ENCODE data around the gene RRP8.

The RRP8 gene

GRCh38 chr11:6598555-6598954 is 4.9 kb downstream of the RRP8 start:
- no peak for TF ChIP-seq CTCF (IDR thresholded peaks at IDR 0.05; ENCODE audit: control extremely low read depth, extremely low read depth, low read depth, missing control alignments)
- no peak for DNase-seq (ENCODE audit: extremely low spot score)
- ChIA-PET CTCF (interaction anchor here (0.7 to 1.6 kb wide), 7 partner anchors 14 to 214 kb away, joined by 3 to 6 read pairs (median 3); partner anchors contain the start of genes MRPL17 and TAF10), POLR2A (no interaction called here)

GRCh38 chr11:6596239-6596877 is 7.1 kb downstream of the RRP8 start:
- CTCF ChIA-PET: interaction anchor here (0.9 to 4.3 kb wide), 8 partner anchors 9 to 218 kb away, joined by 3 to 15 read pairs (median 4); partner anchors contain the start of gene TAF10
- no peak for DNase-seq (ENCODE audit: extremely low spot score)
- POLR2A ChIA-PET: interaction anchor here (0.6 kb wide), 1 partner anchor 115 kb away, joined by 3 read pairs; the partner anchor contains the start of genes ARFIP2 and TIMM10B
- TF ChIP-seq CTCF (IDR thresholded peaks at IDR 0.05; ENCODE audit: control extremely low read depth, extremely low read depth, low read depth, missing control alignments): no peak

- DNase-seq (ENCODE audit: extremely low spot score): no peak
- TF ChIP-seq CTCF (IDR thresholded peaks at IDR 0.05; ENCODE audit: control extremely low read depth, extremely low read depth, low read depth, missing control alignments): no peak
- ChIA-PET POLR2A (interaction anchor here (0.7 kb wide), 1 partner anchor 204 kb away, joined by 3 read pairs; the partner anchor contains the start of gene SMPD1), CTCF (interaction anchor here (0.8 to 4.3 kb wide), 8 partner anchors 10 to 215 kb away, joined by 3 to 15 read pairs (median 4); partner anchors contain the start of genes ILK and TAF10)
Observed at GRCh38 chr11:6594142-6594768, 9.2 kb downstream of the RRP8 start.

GRCh38 chr11:6588018-6588417 is 15.4 kb downstream of the RRP8 start:
- ChIA-PET POLR2A (no interaction called here), CTCF (interaction anchor here (1.0 to 1.4 kb wide), 3 partner anchors 8 to 98 kb away, joined by 3 to 10 read pairs (median 3); no protein-coding TSS in a partner anchor)
- no peak for DNase-seq (ENCODE audit: extremely low spot score)
- no peak for TF ChIP-seq CTCF (IDR thresholded peaks at IDR 0.05; ENCODE audit: control extremely low read depth, extremely low read depth, low read depth, missing control alignments)

GRCh38 chr11:6587360-6587953 is 16.0 kb downstream of the RRP8 start:
- no peak for DNase-seq (ENCODE audit: extremely low spot score)
- CTCF ChIA-PET: interaction anchor here (1.0 to 1.4 kb wide), 4 partner anchors 9 to 97 kb away, joined by 3 to 10 read pairs (median 4); no protein-coding TSS in a partner anchor
- TF ChIP-seq CTCF (IDR thresholded peaks at IDR 0.05; ENCODE audit: control extremely low read depth, extremely low read depth, low read depth, missing control alignments): no peak
- POLR2A ChIA-PET: no interaction called here
